Motor neuron (in vitro differentiated cells): Measurements from ENCODE around the gene METAP1D. TPM values are rescaled to one million over a fixed set of nuclear protein-coding genes. Genes with fewer than 3 reads are reported as not detected.
A peak's percentile ranks its signal among the peaks of the same experiment; 100 is the strongest.

Experiments used
- ATAC-seq, 8 experiments: fragments of 200-7000 bp; cut with Tn5 transposase; replicated peaks in 6 of 8; 2 replicates each; pipeline ENCODE4 v1.8.0; 2021; ENCODE audit warnings: mild to moderate bottlenecking in 8 of 8, moderate library complexity in 8 of 8
- H3K27ac ChIP-seq, 2 donors: fragments of 250-450 bp; sonication (Bioruptor Pico); 2 replicates each; pipeline ENCODE4 v1.9.0; 2021; ENCODE audit warnings: antibody characterized with exemption in 2 of 2, mild to moderate bottlenecking in 2 of 2, moderate library complexity in 1 of 2
- H3K4me1 ChIP-seq, 2 donors: fragments of 250-450 bp; sonication (Bioruptor Pico); replicated peaks in 1 of 2; 2 replicates each; pipeline ENCODE4 v1.6.1; 2021; ENCODE audit warnings: antibody characterized with exemption in 2 of 2, mild to moderate bottlenecking in 2 of 2, moderate library complexity in 1 of 2
- H3K4me3 ChIP-seq, 5 donors: fragments of 250-450 bp; sonication (Bioruptor Pico); 2 replicates each; pipeline ENCODE4 v1.9.0; 2021; ENCODE audit warnings: antibody characterized with exemption in 5 of 5, mild to moderate bottlenecking in 5 of 5, moderate library complexity in 4 of 5
- WGBS, 10 experiments: fragments of 450-650 bp; shearing (Covaris generic); methylation state at CpG; one replicate each; pipeline ENCODE4 v1.0.0; 2022; 5-methylcytosine and 5-hydroxymethylcytosine counted together
- in situ Hi-C, 9 experiments: fragments of 400-800 bp; cut with MboI; loops; one replicate each; pipeline ENCODE4 v1.15.0; 2021; ENCODE audit warnings: low sequenced_read_pairs in 9 of 9, low pct_unique_long_range_greater_than_20kb in 2 of 9; ENCODE audit not compliant: unreplicated experiment in 9 of 9
- total RNA-seq, 8 experiments: library from RNA; unstranded; fragments of 300-600 nt; gene quantifications; 2 replicates each; pipeline versions ENCODE4 v1.2.3 to v1.2.4, GENCODE V29; 2022

The METAP1D gene
- total RNA-seq, 8 experiments from 2014 or later, result 2.5 to 44.9 (median 6.3) TPM

GRCh38 chr2:172009823-172010222, 10.1 kb downstream of the METAP1D start:
- Histone ChIP-seq H3K4me3 (no peak overlapping the region), H3K27ac (no peak overlapping the region), H3K4me1 (peaks cover 10 to 19% of the 10 kb centered on the region in 2 donors)
- WGBS, 10 experiments, result 81 to 100% (median 94%) methylated on average over 1 to 4 of the region's 4 CpGs
- ATAC-seq, result no peak
- in situ Hi-C loops, result no loop called here

DNA sequence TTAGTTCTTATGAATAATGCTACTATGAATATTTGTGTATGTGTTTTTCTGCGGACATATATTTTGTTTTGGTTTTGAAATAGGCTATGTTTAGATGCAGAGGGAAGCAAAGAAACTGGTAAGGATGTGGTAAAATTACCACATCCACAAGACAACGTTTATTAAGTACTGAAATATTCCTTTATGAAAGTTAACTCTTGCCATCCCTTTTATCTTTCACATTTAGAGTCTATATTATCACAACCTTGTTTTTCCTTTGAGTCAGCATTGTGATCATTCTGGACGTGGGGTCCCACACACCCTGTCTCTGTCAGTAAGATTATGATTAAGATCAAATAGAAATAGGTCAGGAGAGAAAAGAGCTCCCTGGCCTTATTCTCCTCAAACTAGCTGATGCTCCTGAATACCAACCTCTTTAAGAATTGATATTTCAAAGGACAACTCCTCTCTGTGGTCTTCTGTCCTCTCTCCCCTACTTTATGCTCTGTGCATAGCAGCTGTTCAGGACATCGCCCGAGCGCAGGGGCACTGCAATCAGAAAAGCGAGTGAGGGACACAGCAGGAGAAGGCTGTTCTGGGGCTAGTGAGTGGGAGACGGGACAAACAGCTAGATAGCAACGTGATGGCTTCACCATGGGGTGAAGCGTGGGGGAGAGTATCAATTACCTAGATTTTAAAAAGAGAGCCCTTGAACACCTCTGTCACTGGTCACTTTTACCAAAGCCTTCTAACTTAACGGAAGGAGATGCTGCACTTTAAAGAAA, 12.2 kb downstream of the METAP1D start:
- Histone ChIP-seq H3K27ac (no peak overlapping the region), H3K4me1 (peaks cover 10 to 19% of the 10 kb centered on the region in 2 donors), H3K4me3 (no peak overlapping the region)
- WGBS, 10 experiments, result 43 to 91% (median 63%) methylated on average over 1 to 7 of the region's 11 CpGs
- ATAC-seq, result peak in 1 of 8 experiments; percentile 20
- in situ Hi-C loops, result no loop called here

DNA sequence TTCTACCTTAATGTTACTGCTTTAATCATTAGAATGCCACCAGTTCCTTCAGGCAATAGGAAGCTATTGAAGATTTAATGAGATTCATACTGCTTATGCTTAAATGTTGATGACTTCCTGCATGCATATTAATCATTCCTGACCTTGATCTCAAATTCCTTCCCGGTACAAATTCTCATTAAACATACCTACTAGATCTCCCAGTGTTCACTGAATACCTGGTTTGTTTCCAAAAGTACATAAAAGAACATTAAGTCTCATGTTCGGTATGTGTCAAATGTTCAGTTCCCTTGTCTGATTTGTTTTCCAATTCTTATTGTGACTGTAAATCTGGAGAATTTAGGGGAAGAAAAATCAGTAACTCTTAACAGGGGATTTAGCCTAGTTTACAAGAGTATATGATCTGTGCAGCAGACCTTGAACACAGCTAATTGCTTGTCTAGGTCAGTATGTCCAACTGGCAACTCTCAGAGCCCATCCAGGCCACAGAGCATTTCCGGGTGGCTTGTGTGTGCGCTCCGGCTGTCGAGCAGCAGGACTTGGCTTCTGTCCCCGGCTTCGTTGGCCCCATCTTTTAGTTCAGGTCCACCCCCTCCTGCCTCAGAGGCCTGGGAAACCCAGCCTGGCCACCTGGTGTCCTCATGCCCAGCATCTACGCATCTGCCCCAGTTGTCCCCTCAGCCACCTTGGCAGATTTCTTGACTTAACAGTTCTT, 13.1 kb downstream of the METAP1D start:
- Histone ChIP-seq H3K4me1 (peaks cover 10 to 19% of the 10 kb centered on the region in 2 donors), H3K27ac (peak overlapping the region; percentile 12 to 56), H3K4me3 (no peak overlapping the region)
- 0 to 90% (median 59%) methylated on average over 1 to 8 of the region's 9 CpGs; no CpG with 5 or more reads in 1 of the 10 experiments for WGBS, 10 experiments
- ATAC-seq, result peak in 6 of 8 experiments; percentile 16 to 86 (median 44)
- in situ Hi-C loops, result no loop called here

DNA sequence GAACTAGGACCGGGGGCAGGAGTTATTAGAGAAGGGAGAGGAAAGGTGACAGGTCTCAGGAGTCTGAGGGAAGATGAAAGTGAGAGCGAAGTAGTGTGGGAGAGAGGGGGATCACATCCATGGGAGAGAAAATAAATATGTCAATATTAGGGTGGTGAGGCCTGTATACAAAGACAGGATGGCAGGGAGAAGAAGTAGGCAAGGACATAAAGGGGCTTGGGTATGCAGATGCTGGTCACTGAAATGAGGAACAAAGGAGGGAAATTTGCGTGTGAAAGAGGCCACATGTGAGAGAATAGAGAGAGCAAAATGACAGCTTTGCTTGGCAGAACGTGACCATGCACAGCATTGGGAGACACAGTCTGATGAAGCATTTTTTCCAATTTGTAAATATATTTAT, 13.6 kb downstream of the METAP1D start:
- no peak overlapping the region for H3K4me3 ChIP-seq
- ATAC-seq, result peak in 5 of 8 experiments; percentile 49 to 91 (median 75)
- WGBS, 10 experiments, result 18 to 100% (median 48%) methylated on average over 2 to 4 of the region's 4 CpGs
- H3K4me1 ChIP-seq, result peaks cover 10 to 19% of the 10 kb centered on the region in 2 donors
- in situ Hi-C loops, result no loop called here
- H3K27ac ChIP-seq, result peak overlapping the region; percentile 12 to 56

DNA sequence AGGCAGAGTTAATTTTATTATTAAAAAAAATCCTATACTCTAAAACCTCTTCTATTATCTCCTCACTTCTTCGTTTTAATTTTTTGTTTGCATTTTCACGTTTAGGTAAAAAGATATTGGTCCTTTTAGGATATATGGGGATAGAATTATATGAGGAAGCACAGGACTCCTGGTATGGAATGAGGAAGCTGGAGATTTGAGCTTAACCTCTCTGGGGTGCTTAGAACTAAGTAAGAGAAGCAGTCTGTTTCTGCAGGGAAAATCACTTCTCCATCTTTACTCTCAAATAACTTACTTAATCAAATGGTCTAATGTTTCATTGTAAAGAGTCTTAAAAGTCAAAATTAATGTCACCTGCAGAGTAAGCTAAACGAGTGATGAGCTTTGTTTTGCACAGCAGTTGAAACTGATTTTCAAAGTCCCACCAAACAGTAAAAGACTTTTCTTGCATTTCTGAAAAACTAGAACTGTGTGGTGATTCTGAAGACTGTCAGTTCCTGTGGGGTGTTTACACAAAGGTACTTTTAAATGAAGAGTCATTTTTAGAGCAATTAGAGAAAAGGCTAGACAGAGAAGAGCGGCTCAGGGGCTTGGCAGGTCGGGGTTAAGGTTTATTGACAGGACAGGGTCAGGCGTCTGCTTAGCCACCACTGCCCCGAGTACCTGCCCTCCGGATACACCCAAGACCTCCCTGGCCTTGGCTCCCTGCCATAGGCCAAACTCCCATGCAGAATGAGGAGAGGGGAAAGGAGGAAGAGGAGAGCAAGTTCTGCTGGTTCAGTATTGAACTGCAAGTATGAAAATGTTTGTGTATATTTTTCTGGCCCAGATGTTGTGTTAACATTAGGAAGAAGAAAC, 21.6 kb downstream of the METAP1D start:
- peak in 1 of 8 experiments; percentile 75 for ATAC-seq
- Histone ChIP-seq H3K27ac (no peak overlapping the region), H3K4me3 (no peak overlapping the region), H3K4me1 (peaks cover 0 to 10% of the 10 kb centered on the region in 2 donors)
- WGBS, 10 experiments, result 27 to 60% (median 45%) methylated on average over 2 to 8 of the region's 8 CpGs
- in situ Hi-C loops, result no loop called here

- 10 to 79% (median 39%) methylated on average over 2 to 5 of the region's 5 CpGs; no CpG with 5 or more reads in 2 of the 10 experiments for WGBS, 10 experiments
- Histone ChIP-seq H3K4me1 (peaks cover 0 to 10% of the 10 kb centered on the region in 2 donors), H3K4me3 (no peak overlapping the region), H3K27ac (no peak overlapping the region)
- peak in 2 of 8 experiments; percentile 23 to 68 for ATAC-seq
- in situ Hi-C loops, result no loop called here
Observed at GRCh38 chr2:172021955-172022354, 22.2 kb downstream of the METAP1D start.

GRCh38 chr2:172031536-172031935, 31.8 kb downstream of the METAP1D start:
- no peak for ATAC-seq
- Histone ChIP-seq H3K27ac (no peak overlapping the region), H3K4me3 (no peak overlapping the region), H3K4me1 (peaks cover 0 to 5% of the 10 kb centered on the region in 2 donors)
- in situ Hi-C loops, result no loop called here
- 63 to 100% (median 82%) methylated on average over 1 to 4 of the region's 4 CpGs; no CpG with 5 or more reads in 2 of the 10 experiments for WGBS, 10 experiments

- H3K4me3 ChIP-seq, result no peak overlapping the region
- H3K27ac ChIP-seq, result no peak overlapping the region
- WGBS, 10 experiments, result 19 to 100% (median 90%) methylated on average over 1 to 3 of the region's 3 CpGs
- in situ Hi-C loops, result no loop called here
- H3K4me1 ChIP-seq, result peaks cover 0 to 4% of the 10 kb centered on the region in 2 donors
- peak in 1 of 8 experiments; percentile 16 for ATAC-seq
Observed at GRCh38 chr2:172038121-172038520, 38.4 kb downstream of the METAP1D start.

DNA sequence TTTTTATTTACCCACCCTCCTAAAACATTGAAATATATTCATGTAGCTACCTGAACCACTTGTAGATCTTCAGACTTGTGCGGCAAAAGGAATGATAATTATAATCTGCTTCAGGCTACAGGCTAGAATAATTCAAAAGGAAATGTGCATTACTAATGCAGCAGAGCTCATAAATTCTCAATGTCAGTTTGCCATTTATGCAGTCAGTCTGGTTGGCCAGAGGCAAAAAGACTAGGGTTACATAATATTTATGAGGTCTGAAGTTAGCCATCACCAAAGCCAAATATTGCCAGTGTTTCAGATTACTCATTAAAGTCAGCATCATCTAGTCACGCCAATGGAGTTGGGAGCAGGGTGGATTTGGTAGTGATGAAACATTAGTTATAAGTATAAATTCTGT, 38.9 kb downstream of the METAP1D start:
- in situ Hi-C loops, result no loop called here
- Histone ChIP-seq H3K27ac (no peak overlapping the region), H3K4me3 (no peak overlapping the region), H3K4me1 (peaks cover 0 to 4% of the 10 kb centered on the region in 2 donors)
- peak in 3 of 8 experiments; percentile 93 to 99 (median 99) for ATAC-seq
- WGBS, 10 experiments, result 0 to 100% (median 86%) methylated on average over 1 to 2 of the region's 2 CpGs; no CpG with 5 or more reads in 3 of the 10 experiments

DNA sequence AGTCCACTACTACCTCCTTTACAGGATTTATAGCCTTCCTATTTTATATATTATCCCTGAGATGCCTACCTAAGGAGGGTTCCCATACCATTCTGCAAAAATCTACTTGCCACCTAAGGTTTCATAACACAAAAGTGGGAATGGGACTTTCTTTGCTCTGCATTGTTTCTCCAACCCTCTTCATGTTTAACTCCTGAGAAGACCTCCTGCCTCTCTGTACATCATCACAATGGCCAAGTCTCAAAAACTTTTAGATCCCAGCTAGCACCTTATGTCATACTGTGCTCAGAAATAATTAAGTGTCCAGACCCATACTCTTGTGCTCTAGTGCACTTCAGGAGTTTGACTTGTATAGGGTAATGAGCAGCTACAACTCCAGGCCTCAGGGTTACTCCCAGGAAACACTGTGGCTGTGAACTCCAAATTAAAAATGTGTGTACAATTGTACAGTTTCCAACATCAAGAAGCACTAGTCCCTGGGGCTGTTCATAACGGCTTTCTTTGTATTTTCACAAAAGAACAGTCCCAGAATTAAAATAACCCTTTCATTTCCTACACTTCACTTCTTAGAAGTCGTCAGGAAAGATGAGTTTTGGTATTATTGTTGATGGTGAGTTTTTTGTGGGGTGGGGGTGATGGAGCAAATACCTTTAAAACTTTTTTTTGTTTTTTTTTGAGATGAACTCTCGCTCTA, 39.4 kb downstream of the METAP1D start:
- ATAC-seq, result peak in 3 of 8 experiments; percentile 11 to 52 (median 19)
- 31 to 100% (median 84%) methylated on average over 1 to 3 of the region's 3 CpGs; no CpG with 5 or more reads in 2 of the 10 experiments for WGBS, 10 experiments
- H3K4me1 ChIP-seq, result peaks cover 0 to 4% of the 10 kb centered on the region in 2 donors
- H3K4me3 ChIP-seq, result no peak overlapping the region
- in situ Hi-C loops, result no loop called here
- H3K27ac ChIP-seq, result no peak overlapping the region

DNA sequence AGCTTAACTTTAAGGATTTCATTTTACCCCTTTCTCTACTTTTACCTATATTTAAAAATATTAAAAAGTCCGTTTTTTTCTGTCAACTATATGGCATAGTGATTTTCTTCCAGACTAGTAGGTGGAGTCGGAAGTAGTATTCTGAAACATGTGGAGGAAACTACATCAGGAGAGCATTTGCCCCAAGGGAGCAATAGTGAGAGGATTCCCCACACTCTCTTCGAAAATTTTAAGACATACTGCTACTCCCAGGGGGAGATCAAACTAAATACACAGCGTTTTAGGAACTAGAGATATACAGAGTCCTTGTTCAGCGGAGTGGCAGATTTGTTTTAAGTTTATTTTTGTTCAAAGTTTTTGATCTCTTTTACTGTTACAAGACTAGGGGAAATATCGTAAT, 40.6 kb downstream of the METAP1D start:
- 81 to 94% (median 90%) methylated on average over 2 to 6 of the region's 6 CpGs for WGBS, 10 experiments

DNA sequence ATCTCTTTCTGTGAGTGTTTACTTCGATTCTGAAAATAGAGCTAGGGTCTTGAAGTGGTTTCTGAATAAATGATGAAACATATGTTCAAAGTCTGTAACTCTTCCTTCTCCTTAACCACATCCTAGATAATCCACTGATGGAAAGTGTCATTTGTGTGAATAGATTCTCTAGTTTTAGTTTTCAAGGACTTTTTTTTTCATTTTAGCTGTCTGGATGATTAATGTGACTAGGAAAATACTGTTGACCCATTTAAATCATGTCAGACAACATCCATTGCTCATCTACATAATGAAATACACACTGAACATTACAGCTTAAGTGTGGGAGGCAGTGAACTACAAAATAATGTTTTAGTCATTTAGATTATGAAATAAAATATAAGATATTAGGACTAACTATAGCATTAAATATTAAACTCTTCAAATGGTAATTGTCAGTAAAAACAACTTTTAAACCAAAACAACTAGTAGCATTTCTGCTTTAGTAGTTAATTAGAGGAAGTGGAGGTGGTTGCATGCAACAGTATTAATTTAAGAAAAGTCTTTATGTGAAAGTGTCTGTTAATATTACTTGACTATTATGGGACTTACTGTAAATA, 46.4 kb downstream of the METAP1D start:
- H3K27ac ChIP-seq, result no peak overlapping the region
- no peak for ATAC-seq
- no peak overlapping the region for H3K4me3 ChIP-seq
- WGBS, 10 experiments, result 22 to 100% (median 50%) methylated on average over 1 of the region's 1 CpG; no CpG with 5 or more reads in 3 of the 10 experiments
- H3K4me1 ChIP-seq, result peaks cover 0 to 4% of the 10 kb centered on the region in 2 donors
- in situ Hi-C loops, result no loop called here

More for the DNA sequence above, 40.6 kb downstream of the METAP1D start:
- in situ Hi-C loops, result no loop called here
- ATAC-seq, result no peak
- H3K4me3 ChIP-seq, result no peak overlapping the region
- peaks cover 0 to 4% of the 10 kb centered on the region in 2 donors for H3K4me1 ChIP-seq
- no peak overlapping the region for H3K27ac ChIP-seq
